Measurements from ENCODE around the gene FNIP2. TPM values are rescaled to one million over a fixed set of nuclear protein-coding genes. Genes with fewer than 3 reads are reported as not detected.

The FNIP2 gene
- total and polyA plus RNA-seq, 10 of the 15 experiments (the other 5 are each of a cell fraction or from before 2014, with no cell fraction given): 0.03 to 0.38 (median 0.15) TPM

DNA sequence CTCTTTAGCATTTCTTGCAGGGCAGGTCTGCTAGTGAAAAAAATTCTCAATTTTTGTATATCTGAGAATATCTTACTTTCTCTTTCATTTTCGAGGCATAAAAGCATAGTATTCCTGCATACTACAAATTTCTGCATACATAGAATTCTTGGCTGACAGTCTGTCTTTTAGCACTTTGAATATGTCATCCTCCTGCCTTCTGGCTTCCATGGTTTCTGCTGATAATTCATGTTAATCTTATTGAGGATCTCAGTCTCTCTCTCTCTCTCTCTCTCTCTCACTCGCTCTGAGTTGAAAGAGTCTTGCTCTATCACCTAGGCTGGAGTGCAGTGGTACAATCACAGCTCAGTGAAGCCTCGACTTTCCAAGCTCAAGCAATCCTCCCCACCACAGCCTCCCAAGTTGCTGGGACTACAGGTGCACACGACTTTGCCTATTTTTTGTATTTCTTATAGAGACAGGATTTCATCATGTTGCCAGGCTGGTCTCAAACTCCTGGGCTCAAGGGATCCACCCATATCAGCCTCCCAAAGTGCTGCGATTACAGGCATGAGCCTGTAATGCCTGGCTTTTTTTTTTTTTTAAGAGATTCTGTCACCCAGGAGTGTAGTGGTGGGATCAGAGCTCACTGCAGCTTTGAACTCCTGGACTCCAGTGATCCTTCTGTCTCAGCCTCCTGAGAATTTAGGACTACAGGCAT is 161.3 kb downstream of the FNIP2 start:
- Histone ChIP-seq H3K9me3 (replicated peaks; ENCODE audit: control insufficient read depth, insufficient read depth, low read length) (no peaks in the 10 kb centered on the region; the same call in 2 of the 3 replicates), H3K27me3 (replicated peaks in 1 of 2; ENCODE audit: control insufficient read depth in 2 of 2, insufficient read depth in 2 of 2, low read length in 1 of 2) (no peaks in the 10 kb centered on the region), H3K4me1 (ENCODE audit: control insufficient read depth, insufficient read depth, low read length) (no peaks in the 10 kb centered on the region), H2AFZ (ENCODE audit: control insufficient read depth, low read depth, low read length) (peak overlapping the region; percentile 61), H4K20me1 (ENCODE audit: control insufficient read depth, insufficient read depth) (no peaks in the 10 kb centered on the region), H3K4me2 (ENCODE audit: control insufficient read depth, insufficient read depth) (no peak overlapping the region), H3K4me3 (no peak overlapping the region), H3K27ac (ENCODE audit: control insufficient read depth, insufficient read depth) (no peak overlapping the region), H3K36me3 (ENCODE audit: control insufficient read depth in 2 of 2, insufficient read depth in 2 of 2, low read length in 1 of 2) (no peaks in the 10 kb centered on the region), H3K79me2 (ENCODE audit: control insufficient read depth, insufficient read depth, low read length) (no peaks in the 10 kb centered on the region), H3K9ac (ENCODE audit: control insufficient read depth, insufficient read depth, low read length) (no peak overlapping the region)
- FAIRE-seq: no peak
- no peak for DNase-seq (ENCODE audit: low read depth, low spot score)
- ChIA-PET POLR2A (no interaction called here), RAD21 (ENCODE audit: unreplicated experiment) (interaction anchor here (0.9 kb wide), 2 partner anchors 69 to 86 kb away, joined by 3 read pairs; no protein-coding TSS in a partner anchor), SMC1A (ENCODE audit: uncharacterized antibody, unreplicated experiment) (interaction anchor here (1.2 kb wide), 1 partner anchor 89 kb away, joined by 3 read pairs; no protein-coding TSS in a partner anchor), CTCF (no interaction called here)
- intact Hi-C loops (cut with micrococcal nuclease; ENCODE audit: unreplicated experiment) (no loop called here), in situ Hi-C loops (cut with MboI) (no loop called here)
- 25% methylated on average over 5 of the region's 5 CpGs for WGBS (ENCODE audit: insufficient coverage, insufficient replicate concordance, low lambda C conversion rate, missing lambda C conversion rate)
- TF ChIP-seq PRDM15 (CRISPR knock-in tag; IDR thresholded peaks at IDR 0.05) (no peak), TBL1XR1 (IDR thresholded peaks at IDR 0.05; ENCODE audit: low read depth, low read length) (no peak), BACH1 (IDR thresholded peaks at IDR 0.05; ENCODE audit: borderline replicate concordance) (no peak), NFXL1 (IDR thresholded peaks at IDR 0.05; ENCODE audit: borderline replicate concordance) (no peak), RUNX3 (IDR thresholded peaks at IDR 0.05; ENCODE audit: low read length) (no peak), RB1 (IDR thresholded peaks at IDR 0.05; ENCODE audit: borderline replicate concordance) (no peak), ZNF384 (IDR thresholded peaks at IDR 0.05; ENCODE audit: borderline replicate concordance, low read depth, low read length) (no peak)
- TF ChIP-seq, protein P1, sequence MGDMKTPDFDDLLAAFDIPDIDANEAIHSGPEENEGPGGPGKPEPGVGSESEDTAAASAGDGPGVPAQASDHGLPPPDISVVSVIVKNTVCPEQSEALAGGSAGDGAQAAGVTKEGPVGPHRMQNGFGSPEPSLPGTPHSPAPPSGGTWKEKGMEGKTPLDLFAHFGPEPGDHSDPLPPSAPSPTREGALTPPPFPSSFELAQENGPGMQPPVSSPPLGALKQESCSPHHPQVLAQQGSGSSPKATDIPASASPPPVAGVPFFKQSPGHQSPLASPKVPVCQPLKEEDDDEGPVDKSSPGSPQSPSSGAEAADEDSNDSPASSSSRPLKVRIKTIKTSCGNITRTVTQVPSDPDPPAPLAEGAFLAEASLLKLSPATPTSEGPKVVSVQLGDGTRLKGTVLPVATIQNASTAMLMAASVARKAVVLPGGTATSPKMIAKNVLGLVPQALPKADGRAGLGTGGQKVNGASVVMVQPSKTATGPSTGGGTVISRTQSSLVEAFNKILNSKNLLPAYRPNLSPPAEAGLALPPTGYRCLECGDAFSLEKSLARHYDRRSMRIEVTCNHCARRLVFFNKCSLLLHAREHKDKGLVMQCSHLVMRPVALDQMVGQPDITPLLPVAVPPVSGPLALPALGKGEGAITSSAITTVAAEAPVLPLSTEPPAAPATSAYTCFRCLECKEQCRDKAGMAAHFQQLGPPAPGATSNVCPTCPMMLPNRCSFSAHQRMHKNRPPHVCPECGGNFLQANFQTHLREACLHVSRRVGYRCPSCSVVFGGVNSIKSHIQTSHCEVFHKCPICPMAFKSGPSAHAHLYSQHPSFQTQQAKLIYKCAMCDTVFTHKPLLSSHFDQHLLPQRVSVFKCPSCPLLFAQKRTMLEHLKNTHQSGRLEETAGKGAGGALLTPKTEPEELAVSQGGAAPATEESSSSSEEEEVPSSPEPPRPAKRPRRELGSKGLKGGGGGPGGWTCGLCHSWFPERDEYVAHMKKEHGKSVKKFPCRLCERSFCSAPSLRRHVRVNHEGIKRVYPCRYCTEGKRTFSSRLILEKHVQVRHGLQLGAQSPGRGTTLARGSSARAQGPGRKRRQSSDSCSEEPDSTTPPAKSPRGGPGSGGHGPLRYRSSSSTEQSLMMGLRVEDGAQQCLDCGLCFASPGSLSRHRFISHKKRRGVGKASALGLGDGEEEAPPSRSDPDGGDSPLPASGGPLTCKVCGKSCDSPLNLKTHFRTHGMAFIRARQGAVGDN (IDR thresholded peaks at IDR 0.05): no peak
- BruUV-seq (replicated peaks): no TSS peak
- no peak for ATAC-seq

Measured in GM12878 (cell line).